ENCODE results near the gene LRRC34. TPM values are rescaled to one million over a fixed set of nuclear protein-coding genes. Genes with fewer than 3 reads are reported as not detected.

The LRRC34 gene
- total RNA-seq, 4 donors from 2014 or later, result 0.34 to 0.89 (median 0.71) TPM

- Histone ChIP-seq H3K4me3 (no peak overlapping the region), H3K27ac (no peak overlapping the region), H3K36me3 (peaks cover 77% of the 10 kb centered on the region), H3K4me1 (peaks cover 6% of the 10 kb centered on the region), H3K9me3 (no peaks in the 10 kb centered on the region), H3K27me3 (no peaks in the 10 kb centered on the region)
- WGBS, result 64% methylated on average over 2 of the region's 2 CpGs
- TF ChIP-seq POLR2AphosphoS5 (IDR thresholded peaks at IDR 0.05) (no peak), CTCF (IDR thresholded peaks at IDR 0.05) (no peak), EP300 (IDR thresholded peaks at IDR 0.05) (no peak), POLR2A (IDR thresholded peaks at IDR 0.05) (no peak)
- DNase-seq (ENCODE audit: low spot score in 2 of 2), result no peak
Observed at GRCh38 chr3:169780742-169781141, 32.0 kb downstream of the LRRC34 start.

DNA sequence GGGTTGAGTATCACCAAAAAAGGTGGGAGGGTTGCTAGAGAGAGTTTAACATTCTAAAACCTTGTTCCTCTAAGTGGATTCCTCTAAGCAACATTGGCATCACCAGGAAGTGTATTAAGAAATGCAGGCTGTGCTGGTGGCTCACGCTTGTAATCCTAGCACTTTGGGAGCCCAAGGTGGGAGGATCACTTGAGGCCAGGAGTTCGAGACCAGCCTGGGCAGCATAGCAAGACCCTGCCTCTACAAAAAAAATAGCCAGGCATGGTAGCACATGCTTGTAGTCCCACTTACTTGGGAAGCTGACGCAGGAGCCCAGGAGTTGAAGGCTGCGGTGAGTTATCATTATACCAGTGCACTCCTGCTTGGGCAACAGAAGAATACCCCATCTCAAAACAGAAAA lies 34.9 kb downstream of the LRRC34 start:
- H3K9me3 ChIP-seq, result no peaks in the 10 kb centered on the region
- peaks cover 26% of the 10 kb centered on the region for H3K4me1 ChIP-seq
- H3K27ac ChIP-seq, result no peak overlapping the region
- H3K4me3 ChIP-seq, result no peak overlapping the region
- TF ChIP-seq CTCF (IDR thresholded peaks at IDR 0.05), result no peak
- no peak for TF ChIP-seq EP300 (IDR thresholded peaks at IDR 0.05)
- TF ChIP-seq POLR2AphosphoS5 (IDR thresholded peaks at IDR 0.05), result no peak
- no peak for TF ChIP-seq POLR2A (IDR thresholded peaks at IDR 0.05)
- WGBS, result 69% methylated on average over 4 of the region's 4 CpGs
- peaks cover 59% of the 10 kb centered on the region for H3K36me3 ChIP-seq
- no peak for DNase-seq (ENCODE audit: low spot score in 2 of 2)
- no peaks in the 10 kb centered on the region for H3K27me3 ChIP-seq

DNA sequence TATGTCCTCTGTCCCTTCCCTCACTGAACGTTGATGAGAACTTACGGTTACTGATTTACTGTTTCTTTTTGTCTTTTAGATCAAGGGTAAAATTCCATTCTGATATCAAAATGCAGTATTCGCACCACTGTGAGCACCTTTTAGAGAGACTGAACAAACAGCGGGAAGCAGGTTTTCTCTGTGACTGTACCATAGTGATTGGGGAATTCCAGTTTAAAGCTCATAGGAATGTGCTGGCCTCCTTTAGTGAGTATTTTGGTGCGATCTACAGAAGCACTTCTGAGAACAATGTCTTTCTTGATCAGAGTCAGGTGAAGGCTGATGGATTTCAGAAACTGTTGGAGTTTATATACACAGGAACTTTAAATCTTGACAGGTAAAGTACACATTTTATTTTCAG lies 38.5 kb downstream of the LRRC34 start:
- no peak for DNase-seq (ENCODE audit: low spot score in 2 of 2)
- 38% methylated on average over 5 of the region's 5 CpGs for WGBS
- H3K4me1 ChIP-seq, result peaks cover 26% of the 10 kb centered on the region
- H3K9me3 ChIP-seq, result no peaks in the 10 kb centered on the region
- no peak overlapping the region for H3K27ac ChIP-seq
- peak overlapping the region; percentile 74 for H3K4me3 ChIP-seq
- H3K27me3 ChIP-seq, result no peaks in the 10 kb centered on the region
- no peak for TF ChIP-seq EP300 (IDR thresholded peaks at IDR 0.05)
- no peak for TF ChIP-seq POLR2AphosphoS5 (IDR thresholded peaks at IDR 0.05)
- TF ChIP-seq POLR2A (IDR thresholded peaks at IDR 0.05), result no peak
- TF ChIP-seq CTCF (IDR thresholded peaks at IDR 0.05), result no peak
- peaks cover 23% of the 10 kb centered on the region for H3K36me3 ChIP-seq

DNA sequence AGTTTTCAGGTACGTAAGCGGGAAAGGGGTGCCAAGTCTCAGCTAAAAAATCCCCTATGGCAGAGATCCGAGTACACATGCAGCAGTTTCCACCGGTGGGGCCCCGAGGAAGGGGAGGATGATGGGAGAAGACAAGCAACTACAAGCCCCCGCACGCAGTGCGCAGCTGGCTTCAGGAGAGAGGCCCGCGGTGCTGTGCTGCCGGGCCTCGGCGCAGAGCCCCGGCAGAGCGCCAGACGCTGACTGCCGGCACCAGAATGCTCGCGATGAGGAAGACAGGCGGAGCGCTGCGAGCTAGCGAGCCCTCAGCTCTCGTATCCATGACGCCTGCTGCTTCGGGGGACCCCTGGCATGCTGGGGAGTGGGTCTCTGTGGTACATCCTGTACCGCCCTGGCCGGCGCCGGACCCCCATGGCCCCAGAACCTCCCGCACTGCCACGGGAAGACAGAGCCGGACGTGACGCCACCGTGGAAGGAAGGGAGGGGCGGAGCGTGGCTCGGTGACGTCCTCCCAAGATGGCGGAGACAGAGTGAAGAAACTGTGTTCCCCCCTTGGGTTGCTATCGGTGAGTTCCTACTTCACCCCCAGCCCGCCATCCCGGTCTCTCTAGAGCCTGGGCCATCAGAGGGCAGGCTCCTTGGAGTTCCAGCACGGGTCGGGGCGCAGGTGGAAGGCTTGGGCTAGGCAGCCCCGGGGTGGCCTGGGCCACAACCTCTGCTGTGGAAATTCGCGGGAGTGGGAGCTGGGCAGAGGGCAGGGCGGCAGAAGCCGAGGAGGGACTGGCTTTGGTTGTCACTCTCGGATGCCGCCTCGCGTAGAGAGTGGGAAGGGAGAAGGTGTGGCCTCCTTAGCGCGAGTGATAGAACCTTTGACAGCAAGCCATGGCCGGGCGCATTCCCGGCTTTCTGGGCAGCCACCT lies 39.5 kb downstream of the LRRC34 start, which contains the start of gene MYNN:
Gene MYNN (plus strand): TSS at position 500 of the 920 bp plus-strand sequence. CDS start 900 bp downstream, outside the sequence.
- H3K4me1 ChIP-seq, result peaks cover 26% of the 10 kb centered on the region
- peak in 1 of 2 donors; percentile 27 for TF ChIP-seq CTCF (IDR thresholded peaks at IDR 0.05)
- peak; percentile 95 to 98 for TF ChIP-seq POLR2A (IDR thresholded peaks at IDR 0.05)
- peak; percentile 95 to 98 (median 96) for TF ChIP-seq POLR2AphosphoS5 (IDR thresholded peaks at IDR 0.05)
- TF ChIP-seq EP300 (IDR thresholded peaks at IDR 0.05), result no peak
- peaks cover 13% of the 10 kb centered on the region for H3K36me3 ChIP-seq
- DNase-seq (ENCODE audit: low spot score in 2 of 2), result peak; percentile 96
- no peaks in the 10 kb centered on the region for H3K27me3 ChIP-seq
- peak within 1 kb of the TSS; percentile 74 for H3K4me3 ChIP-seq
- H3K9me3 ChIP-seq, result no peaks in the 10 kb centered on the region
- under 1% methylated on average over 18 of the region's 61 CpGs for WGBS
- peak within 1 kb of the TSS; percentile 99 for H3K27ac ChIP-seq

DNA sequence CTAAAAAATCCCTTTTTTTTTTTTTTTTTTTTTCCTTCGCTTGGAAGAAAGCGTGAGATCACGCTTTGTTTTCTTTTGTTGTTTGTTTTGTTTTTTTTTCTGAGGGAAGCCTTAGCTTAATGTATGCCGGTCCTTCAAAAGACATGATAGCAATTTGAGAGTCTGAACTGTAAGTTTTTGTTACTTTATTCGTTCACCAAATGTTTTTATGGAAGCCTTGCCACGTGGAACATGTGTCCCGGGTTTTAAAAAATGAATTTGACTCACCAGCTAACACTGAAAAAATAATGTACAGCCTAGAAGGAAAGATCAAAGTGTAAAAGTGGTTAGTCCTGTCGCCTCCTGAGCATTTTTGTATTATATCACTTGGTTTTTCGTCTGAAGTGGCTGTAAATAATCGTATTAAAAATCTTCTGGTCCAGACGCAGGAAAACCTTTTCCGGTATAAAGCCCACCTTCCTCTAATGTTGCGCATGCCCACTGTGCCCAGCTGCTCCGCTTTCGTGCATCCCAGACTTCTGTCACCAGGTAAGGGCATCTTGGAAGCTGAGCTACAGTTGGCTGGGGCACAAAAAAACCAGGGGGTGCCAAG lies 40.3 kb downstream of the LRRC34 start:
- TF ChIP-seq EP300 (IDR thresholded peaks at IDR 0.05) (no peak), CTCF (IDR thresholded peaks at IDR 0.05) (no peak), POLR2AphosphoS5 (IDR thresholded peaks at IDR 0.05) (peak in 1 of 3 donors; percentile 2), POLR2A (IDR thresholded peaks at IDR 0.05) (no peak)
- H3K4me3 ChIP-seq, result peak overlapping the region; percentile 74

More for the DNA sequence above, 40.3 kb downstream of the LRRC34 start:
- Histone ChIP-seq H3K36me3 (peaks cover 6% of the 10 kb centered on the region), H3K4me1 (peaks cover 26% of the 10 kb centered on the region), H3K27ac (peak overlapping the region; percentile 99), H3K9me3 (no peaks in the 10 kb centered on the region), H3K27me3 (no peaks in the 10 kb centered on the region)
- no peak for DNase-seq (ENCODE audit: low spot score in 2 of 2)
- WGBS, result under 1% methylated on average over 15 of the region's 15 CpGs

All from suprapubic skin (tissue), 4 donors.